OCI-LY3 (cell line): ENCODE results near the gene ETNK2.

ENCODE experiments used
- H2AFZ ChIP-seq: fragments of 200-600, 300-600 bp; shearing (Covaris generic); 2 replicates; pipeline ENCODE4 v1.6.0; 2014; ENCODE audit warnings: antibody characterized with exemption, low read depth, low read length
- H3K27ac ChIP-seq: fragments of 200-600, 300-600 bp; sonication (generic); 2 replicates; pipeline ENCODE4 v1.5.1; 2014; ENCODE audit warnings: mild to moderate bottlenecking, low read length, moderate library complexity, mixed read lengths
- H3K27me3 ChIP-seq: fragments of 200-600, 300-600 bp; sonication (generic); 2 replicates; pipeline ENCODE4 v1.6.1; 2014; ENCODE audit warnings: low read depth, low read length, mixed read lengths
- H3K36me3 ChIP-seq: fragments of 200-600, 300-600 bp; sonication (generic); replicated peaks from 2 replicates; pipeline ENCODE3; 2014; ENCODE audit warnings: low read depth, low read length, mixed read lengths
- H3K4me1 ChIP-seq: fragments of 300-600, 200-600 bp; sonication (generic); 2 replicates; pipeline ENCODE4 v1.6.1; 2014; ENCODE audit warnings: low read length, mixed read lengths
- H3K4me2 ChIP-seq: fragments of 200-600, 300-600 bp; sonication (generic); 2 replicates; pipeline ENCODE4 v1.6.1; 2014; ENCODE audit warnings: low read length, mixed read lengths
- H3K4me3 ChIP-seq: fragments of 300-600, 200-600 bp; sonication (generic); 2 replicates; pipeline ENCODE4 v1.5.1; 2014; ENCODE audit warnings: antibody characterized with exemption, mild to moderate bottlenecking, low read length, moderate library complexity
- H3K79me2 ChIP-seq: fragments of 300-600, 200-600 bp; shearing (Covaris generic); 2 replicates; pipeline ENCODE4 v1.6.1; 2014; ENCODE audit warnings: mild to moderate bottlenecking, low read length, mixed read lengths
- H3K9ac ChIP-seq: fragments of 300-600, 200-600 bp; shearing (Covaris generic); 2 replicates; pipeline ENCODE4 v1.6.0; 2014; ENCODE audit warnings: mild to moderate bottlenecking, low read length, moderate library complexity
- H3K9me3 ChIP-seq: fragments of 200-600, 300-600 bp; shearing (Covaris generic); 2 replicates; pipeline ENCODE4 v1.6.1; 2014; ENCODE audit warnings: low read length, mixed read lengths; ENCODE audit not compliant: insufficient read depth
- H4K20me1 ChIP-seq: fragments of 200-600, 300-600 bp; sonication (generic); 2 replicates; pipeline ENCODE4 v1.6.1; 2016; ENCODE audit warnings: low read length, mixed read lengths; ENCODE audit not compliant: insufficient read depth
- EZH2phosphoT487 ChIP-seq: fragments of 200-600 bp; shearing (Covaris generic); IDR thresholded peaks from 2 replicates; pipeline ENCODE4 v1.6.1; 2018; ENCODE audit warnings: antibody characterized with exemption, mixed run types, low read depth
- TF ChIP-seq, protein P1 (sequence below): fragments of 200-600, 300-600 bp; sonication (generic); IDR thresholded peaks from 2 replicates; pipeline ENCODE4 v1.5.1; 2014; ENCODE audit warnings: antibody characterized with exemption, low read length, low read depth

Gene ETNK2

DNA sequence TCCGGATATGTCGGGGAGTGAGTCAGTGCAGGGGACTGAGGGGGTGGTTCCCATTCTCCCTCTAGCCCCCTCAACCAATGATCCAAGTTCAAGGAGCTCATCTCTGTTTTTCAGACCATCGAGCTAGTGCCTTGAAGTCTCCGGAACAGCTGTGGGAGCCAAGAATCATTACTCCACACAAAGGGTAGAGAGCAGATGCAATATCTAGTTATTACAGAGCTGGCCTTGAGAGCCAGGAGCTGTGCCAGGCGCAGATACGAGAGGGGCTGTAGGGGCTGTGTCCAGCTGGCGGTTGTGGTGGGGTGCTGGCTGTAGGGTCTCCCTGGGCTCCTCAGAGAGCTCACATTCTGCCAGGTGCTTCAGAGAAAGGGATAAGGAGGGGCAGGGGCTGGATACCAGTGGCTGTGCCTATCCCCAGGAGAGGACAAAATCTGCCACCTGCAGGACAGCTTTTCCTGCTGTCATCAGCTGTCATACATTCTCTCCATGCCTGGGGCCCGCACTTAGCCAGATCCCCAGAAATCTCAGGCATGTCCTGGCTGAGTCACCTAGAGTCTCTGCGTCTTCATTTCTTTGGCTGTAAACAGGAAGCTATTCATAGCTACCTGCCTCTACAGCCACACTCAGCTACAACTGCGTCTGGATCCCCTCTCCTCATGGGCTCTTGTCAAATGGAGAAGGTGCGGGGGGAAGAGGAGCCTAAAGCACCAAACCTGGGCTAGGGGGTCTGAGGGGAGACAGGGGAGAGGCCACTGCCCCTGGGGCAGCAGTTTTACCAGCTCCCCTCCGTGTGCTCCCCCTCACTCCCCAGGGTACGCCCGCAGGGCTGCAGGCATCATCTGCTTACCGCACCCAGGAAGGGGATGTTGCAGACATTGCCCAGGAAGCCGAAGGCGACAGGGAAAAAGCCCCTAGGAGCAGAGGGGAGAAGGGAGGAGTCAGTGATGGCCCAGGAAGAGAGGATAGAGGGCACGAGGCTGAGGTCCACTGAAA, 46.8 kb upstream of the ETNK2 start:
- Histone ChIP-seq H3K27me3 (peaks cover 26% of the 10 kb centered on the region), H3K79me2 (no peaks in the 10 kb centered on the region), H3K4me3 (no peak overlapping the region), H4K20me1 (no peaks in the 10 kb centered on the region; the same call in 1 of the 2 replicates), H3K27ac (no peak overlapping the region), H3K9me3 (no peaks in the 10 kb centered on the region), H3K9ac (no peak overlapping the region), H3K4me2 (no peak overlapping the region), H2AFZ (no peak overlapping the region), H3K4me1 (no peaks in the 10 kb centered on the region), H3K36me3 (no peaks in the 10 kb centered on the region)
- TF ChIP-seq EZH2phosphoT487: no peak
- TF ChIP-seq, protein P1, sequence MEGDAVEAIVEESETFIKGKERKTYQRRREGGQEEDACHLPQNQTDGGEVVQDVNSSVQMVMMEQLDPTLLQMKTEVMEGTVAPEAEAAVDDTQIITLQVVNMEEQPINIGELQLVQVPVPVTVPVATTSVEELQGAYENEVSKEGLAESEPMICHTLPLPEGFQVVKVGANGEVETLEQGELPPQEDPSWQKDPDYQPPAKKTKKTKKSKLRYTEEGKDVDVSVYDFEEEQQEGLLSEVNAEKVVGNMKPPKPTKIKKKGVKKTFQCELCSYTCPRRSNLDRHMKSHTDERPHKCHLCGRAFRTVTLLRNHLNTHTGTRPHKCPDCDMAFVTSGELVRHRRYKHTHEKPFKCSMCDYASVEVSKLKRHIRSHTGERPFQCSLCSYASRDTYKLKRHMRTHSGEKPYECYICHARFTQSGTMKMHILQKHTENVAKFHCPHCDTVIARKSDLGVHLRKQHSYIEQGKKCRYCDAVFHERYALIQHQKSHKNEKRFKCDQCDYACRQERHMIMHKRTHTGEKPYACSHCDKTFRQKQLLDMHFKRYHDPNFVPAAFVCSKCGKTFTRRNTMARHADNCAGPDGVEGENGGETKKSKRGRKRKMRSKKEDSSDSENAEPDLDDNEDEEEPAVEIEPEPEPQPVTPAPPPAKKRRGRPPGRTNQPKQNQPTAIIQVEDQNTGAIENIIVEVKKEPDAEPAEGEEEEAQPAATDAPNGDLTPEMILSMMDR: no peak

DNA sequence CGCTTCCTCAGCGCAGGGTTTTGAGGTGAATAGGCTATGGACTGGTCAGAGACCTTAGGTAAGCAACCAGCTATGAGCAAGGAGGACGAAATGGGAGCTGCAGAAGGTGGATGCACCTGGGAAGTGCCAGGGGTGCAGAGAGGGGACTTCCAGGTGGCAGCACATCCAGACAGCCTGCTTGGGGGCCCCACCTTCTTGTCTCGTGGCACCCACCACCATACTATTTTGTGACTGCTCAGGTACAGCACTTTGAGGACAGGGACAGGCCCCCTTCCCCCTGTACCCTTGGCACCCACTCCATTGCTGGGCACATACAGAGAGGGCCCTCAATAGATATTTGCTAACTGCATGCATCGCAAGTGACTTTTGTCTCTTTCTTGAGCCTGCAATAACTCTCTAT, 45.2 kb upstream of the ETNK2 start:
- no peaks in the 10 kb centered on the region; the same call in 1 of the 2 replicates for H4K20me1 ChIP-seq
- H3K4me3 ChIP-seq: no peak overlapping the region

DNA sequence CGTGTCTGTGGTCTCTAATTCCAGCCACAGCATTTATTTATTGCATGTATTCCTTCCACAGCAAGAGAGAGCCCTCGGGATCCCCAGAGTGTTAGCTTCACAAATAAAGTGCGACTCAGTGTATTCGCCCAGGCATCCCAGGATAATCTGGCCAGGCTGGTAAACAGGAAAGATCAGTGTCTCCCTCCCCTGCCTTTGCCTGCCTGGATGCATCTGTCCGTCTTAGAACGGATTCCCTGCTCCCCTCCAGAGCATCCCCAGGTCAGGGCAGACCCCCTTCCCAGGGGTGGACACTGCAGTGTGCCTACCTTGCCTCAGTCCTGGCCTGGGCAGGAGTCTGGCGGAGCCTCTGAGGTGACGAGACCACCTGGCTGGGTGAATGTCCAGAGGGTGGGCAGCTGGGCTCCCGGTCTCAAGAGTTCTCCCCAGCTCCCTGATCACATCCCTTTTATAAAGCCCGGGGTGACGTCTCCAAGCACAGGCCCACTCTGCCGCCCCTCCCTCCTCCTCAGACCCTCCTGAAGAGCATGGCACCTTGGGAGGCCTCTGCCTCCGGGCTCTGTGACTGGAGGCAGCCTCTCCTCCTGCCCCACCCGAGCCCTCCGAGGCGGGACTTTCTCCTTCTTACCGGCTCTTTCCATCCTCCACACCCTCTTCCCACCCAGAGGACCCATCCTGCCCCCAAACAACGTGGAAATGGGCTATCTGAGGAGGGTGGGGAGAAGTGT, 44.4 kb upstream of the ETNK2 start, which contains the start of gene KISS1:
TSS of gene KISS1 (minus strand) at position 424 of the 728 bp plus-strand sequence. CDS start 3,615 bp downstream, outside the sequence.
- Histone ChIP-seq H3K4me2 (no peak within 1 kb of the TSS), H2AFZ (no peak within 1 kb of the TSS), H3K4me1 (no peaks in the 10 kb centered on the region), H3K9ac (no peak within 1 kb of the TSS), H3K36me3 (no peaks in the 10 kb centered on the region), H3K27me3 (peaks cover 26% of the 10 kb centered on the region), H3K4me3 (no peak within 1 kb of the TSS), H3K9me3 (no peaks in the 10 kb centered on the region), H4K20me1 (no peaks in the 10 kb centered on the region; the same call in 1 of the 2 replicates), H3K27ac (no peak within 1 kb of the TSS), H3K79me2 (no peaks in the 10 kb centered on the region)
- TF ChIP-seq EZH2phosphoT487: no peak
- TF ChIP-seq, protein P1: no peak

More for the DNA sequence above, 45.2 kb upstream of the ETNK2 start:
- Histone ChIP-seq H3K36me3 (no peaks in the 10 kb centered on the region), H3K9ac (no peak overlapping the region), H3K9me3 (no peaks in the 10 kb centered on the region), H2AFZ (no peak overlapping the region), H3K4me1 (no peaks in the 10 kb centered on the region), H3K4me2 (no peak overlapping the region), H3K27ac (no peak overlapping the region), H3K27me3 (peaks cover 26% of the 10 kb centered on the region), H3K79me2 (no peaks in the 10 kb centered on the region)
- no peak for TF ChIP-seq EZH2phosphoT487
- TF ChIP-seq, protein P1: no peak

DNA sequence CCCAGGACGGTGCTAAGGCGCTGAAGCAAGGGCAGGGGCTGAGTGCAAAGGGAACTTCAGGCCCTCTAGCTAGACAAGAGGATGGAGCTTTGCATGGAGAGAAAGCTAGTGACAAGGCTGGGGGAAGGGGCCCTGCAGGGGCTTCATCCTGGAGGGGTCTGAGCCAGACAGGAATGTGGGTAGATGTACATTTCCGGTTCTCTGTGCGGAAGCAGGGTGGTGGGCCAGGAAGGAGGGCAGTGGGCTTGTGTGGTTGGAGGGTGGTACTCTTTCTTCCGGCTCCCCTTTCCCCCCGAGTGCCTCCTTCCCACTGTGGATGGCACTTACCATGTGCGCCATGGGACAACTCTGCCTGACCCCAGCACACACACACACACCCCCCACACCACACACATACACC, 42.9 kb upstream of the ETNK2 start:
- Histone ChIP-seq H3K9ac (no peak overlapping the region), H3K9me3 (no peaks in the 10 kb centered on the region), H3K27ac (no peak overlapping the region), H3K4me1 (no peaks in the 10 kb centered on the region), H3K4me3 (no peak overlapping the region), H3K27me3 (peaks cover 26% of the 10 kb centered on the region), H2AFZ (no peak overlapping the region), H3K4me2 (no peak overlapping the region), H3K36me3 (no peaks in the 10 kb centered on the region), H4K20me1 (no peaks in the 10 kb centered on the region; the same call in 1 of the 2 replicates), H3K79me2 (no peaks in the 10 kb centered on the region)
- no peak for TF ChIP-seq EZH2phosphoT487
- TF ChIP-seq, protein P1: no peak
